Panc1 (cell line): Measurements from ENCODE around the gene KRT84. TPM values are rescaled to one million over a fixed set of nuclear protein-coding genes. Genes with fewer than 3 reads are reported as not detected.
A peak's percentile ranks its signal among the peaks of the same experiment; 100 is the strongest.
"Not testable (repeated sequence)": the region's sequence is repeated elsewhere in the genome, so short reads cannot be mapped to it uniquely, and the experiment has no call there.

Source experiments
- ATAC-seq: fragments of 200-7000 bp; cut with Tn5 transposase; 2 replicates; pipeline ENCODE4 v1.9.1; 2020; ENCODE audit warnings: mild to moderate bottlenecking, moderate library complexity
- BruUV-seq: library from RNA; stranded (reverse); fragments of 400-500 nt; replicated peaks from 2 replicates; lab custom pipeline; 2021; lab: Mats Ljungman, UMichigan
- CTCF ChIA-PET: fragments of 300-600 bp; sonication (Branson Sonifier 250); formaldehyde crosslinking; loops from one replicate; lab custom pipeline; 2022; ENCODE audit warnings: antibody characterized with exemption; lab: Charles Lee
- POLR2A ChIA-PET: fragments of 300-600 bp; sonication (Branson Sonifier 250); formaldehyde crosslinking; loops from one replicate; lab custom pipeline; 2022; ENCODE audit warnings: antibody characterized with exemption; lab: Charles Lee
- DNase-seq: peaks from one replicate; pipeline ENCODE4 v3.0.0-alpha.2; 2010; ENCODE audit warnings: low read depth, low spot score
- H3K27ac ChIP-seq: 2 replicates; pipeline ENCODE4 v1.5.1; 2011; ENCODE audit warnings: mild to moderate bottlenecking, low read length, inconsistent platforms
- H3K27me3 ChIP-seq: fragments of 200-500 bp; sonication (Bioruptor generic); 2 replicates; pipeline ENCODE4 v1.6.0; 2014; ENCODE audit warnings: low read length, inconsistent platforms; ENCODE audit not compliant: control insufficient read depth, insufficient read depth
- H3K36me3 ChIP-seq: fragments of 200-500 bp; sonication (Bioruptor generic); 2 replicates; pipeline ENCODE4 v1.5.1; 2014; ENCODE audit warnings: inconsistent platforms, mild to moderate bottlenecking, low read length, moderate library complexity; ENCODE audit not compliant: control insufficient read depth, insufficient read depth
- H3K4me1 ChIP-seq: 2 replicates; pipeline ENCODE4 v1.5.1; 2011; ENCODE audit warnings: inconsistent platforms, mild to moderate bottlenecking, low read length, moderate library complexity; ENCODE audit not compliant: control insufficient read depth, insufficient read depth
- H3K4me3 ChIP-seq, 2 experiments: 2 replicates each; pipeline ENCODE4 v1.5.1; 2011 to 2012; ENCODE audit warnings: low read depth in 2 of 2, low read length in 2 of 2, mild to moderate bottlenecking in 2 of 2, inconsistent platforms in 1 of 2, moderate library complexity in 1 of 2
- H3K9me3 ChIP-seq: fragments of 200-500 bp; sonication (Bioruptor generic); 2 replicates; pipeline ENCODE4 v1.5.1; 2014; ENCODE audit warnings: low read depth, mild to moderate bottlenecking, inconsistent platforms, low read length, moderate library complexity; ENCODE audit not compliant: control insufficient read depth, insufficient read depth
- POLR2AphosphoS5 ChIP-seq: IDR thresholded peaks from 2 replicates; pipeline ENCODE4 v1.6.1; 2012; ENCODE audit warnings: mild to moderate bottlenecking, low read depth, low read length, moderate library complexity
- SIN3A ChIP-seq: IDR thresholded peaks from 2 replicates; pipeline ENCODE4 v1.6.1; 2012; ENCODE audit warnings: low read depth, mild to moderate bottlenecking, low read length, moderate library complexity, borderline replicate concordance; ENCODE audit not compliant: insufficient read depth
- TCF7L2 ChIP-seq: IDR thresholded peaks from 2 replicates; pipeline ENCODE4 v1.6.1; 2011; ENCODE audit warnings: mild to moderate bottlenecking, low read depth, low read length, inconsistent platforms
- in situ Hi-C: cut with HindIII; loops from 2 replicates; pipeline ENCODE4 v1.10.0; 2016; ENCODE audit warnings: low sequenced_read_pairs, low pct_unique_long_range_greater_than_20kb
- intact Hi-C: fragments of 100-400 bp; cut with micrococcal nuclease; formaldehyde crosslinking; loops from one replicate; pipeline ENCODE4 v1.10.0; 2022; ENCODE audit not compliant: unreplicated experiment
- total RNA-seq: library from RNA; stranded (reverse); gene quantifications from one replicate; pipeline ENCODE4 v1.2.1, GENCODE V29; 2021; ENCODE audit not compliant: unreplicated experiment
- TF ChIP-seq, protein P1 (sequence below): fragments of 450-650 bp; IDR thresholded peaks from 2 replicates; pipeline ENCODE4 v1.5.1; 2017; ENCODE audit warnings: mild to moderate bottlenecking
- TF ChIP-seq, protein P2 (sequence below), 2 experiments: IDR thresholded peaks; 2 replicates each; pipeline ENCODE4 v1.6.1; 2011 to 2012; ENCODE audit warnings: low read depth in 2 of 2, control low read depth in 1 of 2, low read length in 1 of 2, mild to moderate bottlenecking in 1 of 2, moderate library complexity in 1 of 2; ENCODE audit not compliant: insufficient read depth in 1 of 2

KRT84 gene
- total RNA-seq, 1 experiment from 2014 or later, result not detected

DNA sequence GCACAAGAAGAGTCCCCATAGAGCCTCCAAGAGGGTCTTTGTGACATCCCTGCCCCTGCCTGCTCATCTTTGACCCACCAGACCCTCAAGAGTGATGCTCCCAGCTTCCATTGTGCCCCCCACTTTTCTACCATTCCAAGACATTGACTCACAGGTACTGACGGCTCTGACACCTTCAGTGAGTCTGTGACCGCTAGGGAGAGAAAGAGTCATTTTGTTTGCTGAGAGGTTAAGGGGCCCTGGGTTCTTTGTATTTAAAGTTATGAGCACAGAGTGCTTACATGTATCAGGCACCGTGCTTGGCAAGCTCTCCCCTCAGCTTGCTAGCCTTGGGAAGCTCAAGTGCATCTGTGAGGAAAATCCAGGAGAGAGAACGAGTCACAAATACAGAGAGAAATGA, 27.8 kb upstream of the KRT84 start:
- ChIA-PET POLR2A (interaction anchor here (0.6 kb wide), 1 partner anchor 50 kb away, joined by 3 read pairs; no protein-coding TSS in a partner anchor), CTCF (no interaction called here)
- no peak overlapping the region for H3K4me3 ChIP-seq
- BruUV-seq, result no TSS peak
- no peaks in the 10 kb centered on the region for H3K27me3 ChIP-seq
- H3K27ac ChIP-seq, result no peak overlapping the region
- H3K36me3 ChIP-seq, result no peaks in the 10 kb centered on the region
- intact Hi-C loops, result no loop called here
- in situ Hi-C loops, result no loop called here
- peak; percentile 58 for ATAC-seq
- no peak for DNase-seq
- TF ChIP-seq, protein P1, sequence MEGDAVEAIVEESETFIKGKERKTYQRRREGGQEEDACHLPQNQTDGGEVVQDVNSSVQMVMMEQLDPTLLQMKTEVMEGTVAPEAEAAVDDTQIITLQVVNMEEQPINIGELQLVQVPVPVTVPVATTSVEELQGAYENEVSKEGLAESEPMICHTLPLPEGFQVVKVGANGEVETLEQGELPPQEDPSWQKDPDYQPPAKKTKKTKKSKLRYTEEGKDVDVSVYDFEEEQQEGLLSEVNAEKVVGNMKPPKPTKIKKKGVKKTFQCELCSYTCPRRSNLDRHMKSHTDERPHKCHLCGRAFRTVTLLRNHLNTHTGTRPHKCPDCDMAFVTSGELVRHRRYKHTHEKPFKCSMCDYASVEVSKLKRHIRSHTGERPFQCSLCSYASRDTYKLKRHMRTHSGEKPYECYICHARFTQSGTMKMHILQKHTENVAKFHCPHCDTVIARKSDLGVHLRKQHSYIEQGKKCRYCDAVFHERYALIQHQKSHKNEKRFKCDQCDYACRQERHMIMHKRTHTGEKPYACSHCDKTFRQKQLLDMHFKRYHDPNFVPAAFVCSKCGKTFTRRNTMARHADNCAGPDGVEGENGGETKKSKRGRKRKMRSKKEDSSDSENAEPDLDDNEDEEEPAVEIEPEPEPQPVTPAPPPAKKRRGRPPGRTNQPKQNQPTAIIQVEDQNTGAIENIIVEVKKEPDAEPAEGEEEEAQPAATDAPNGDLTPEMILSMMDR, result no peak
- TF ChIP-seq, protein P2, sequence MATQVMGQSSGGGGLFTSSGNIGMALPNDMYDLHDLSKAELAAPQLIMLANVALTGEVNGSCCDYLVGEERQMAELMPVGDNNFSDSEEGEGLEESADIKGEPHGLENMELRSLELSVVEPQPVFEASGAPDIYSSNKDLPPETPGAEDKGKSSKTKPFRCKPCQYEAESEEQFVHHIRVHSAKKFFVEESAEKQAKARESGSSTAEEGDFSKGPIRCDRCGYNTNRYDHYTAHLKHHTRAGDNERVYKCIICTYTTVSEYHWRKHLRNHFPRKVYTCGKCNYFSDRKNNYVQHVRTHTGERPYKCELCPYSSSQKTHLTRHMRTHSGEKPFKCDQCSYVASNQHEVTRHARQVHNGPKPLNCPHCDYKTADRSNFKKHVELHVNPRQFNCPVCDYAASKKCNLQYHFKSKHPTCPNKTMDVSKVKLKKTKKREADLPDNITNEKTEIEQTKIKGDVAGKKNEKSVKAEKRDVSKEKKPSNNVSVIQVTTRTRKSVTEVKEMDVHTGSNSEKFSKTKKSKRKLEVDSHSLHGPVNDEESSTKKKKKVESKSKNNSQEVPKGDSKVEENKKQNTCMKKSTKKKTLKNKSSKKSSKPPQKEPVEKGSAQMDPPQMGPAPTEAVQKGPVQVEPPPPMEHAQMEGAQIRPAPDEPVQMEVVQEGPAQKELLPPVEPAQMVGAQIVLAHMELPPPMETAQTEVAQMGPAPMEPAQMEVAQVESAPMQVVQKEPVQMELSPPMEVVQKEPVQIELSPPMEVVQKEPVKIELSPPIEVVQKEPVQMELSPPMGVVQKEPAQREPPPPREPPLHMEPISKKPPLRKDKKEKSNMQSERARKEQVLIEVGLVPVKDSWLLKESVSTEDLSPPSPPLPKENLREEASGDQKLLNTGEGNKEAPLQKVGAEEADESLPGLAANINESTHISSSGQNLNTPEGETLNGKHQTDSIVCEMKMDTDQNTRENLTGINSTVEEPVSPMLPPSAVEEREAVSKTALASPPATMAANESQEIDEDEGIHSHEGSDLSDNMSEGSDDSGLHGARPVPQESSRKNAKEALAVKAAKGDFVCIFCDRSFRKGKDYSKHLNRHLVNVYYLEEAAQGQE (IDR thresholded peaks at IDR 0.05; ENCODE audit: insufficient read depth in 1 of 2, low read depth in 2 of 2, low read length in 1 of 2), result no peak
- H3K9me3 ChIP-seq, result no peaks in the 10 kb centered on the region
- H3K4me1 ChIP-seq, result no peaks in the 10 kb centered on the region

DNA sequence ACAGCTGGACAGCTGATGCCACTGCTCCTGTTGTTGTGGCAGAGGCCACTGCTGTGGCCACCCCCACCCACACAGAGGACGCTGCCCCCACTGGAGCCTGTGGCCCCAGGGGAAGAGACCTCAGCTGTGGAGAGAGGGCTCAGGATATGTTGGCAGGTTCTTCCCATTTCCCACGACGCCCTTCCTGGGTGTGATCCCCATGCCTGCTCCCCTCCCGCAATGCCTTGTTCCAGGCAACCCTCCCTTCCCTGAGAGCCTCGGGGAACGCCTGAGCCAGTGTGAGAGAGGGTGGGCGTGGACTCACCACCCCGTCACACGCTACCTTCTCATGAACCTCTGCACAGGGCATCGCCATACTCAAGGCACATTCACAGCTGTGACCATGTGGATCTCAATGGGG, 26.4 kb upstream of the KRT84 start:
- no peak for TF ChIP-seq SIN3A
- no peak for TF ChIP-seq POLR2AphosphoS5
- no peak for TF ChIP-seq TCF7L2
- TF ChIP-seq, protein P1, result no peak
- TF ChIP-seq, protein P2 (IDR thresholded peaks at IDR 0.05; ENCODE audit: insufficient read depth in 1 of 2, low read depth in 2 of 2, low read length in 1 of 2), result no peak
- ATAC-seq (no peak), DNase-seq (no peak)
- Histone ChIP-seq H3K27ac (no peak overlapping the region), H3K9me3 (no peaks in the 10 kb centered on the region), H3K4me3 (no peak overlapping the region), H3K27me3 (no peaks in the 10 kb centered on the region), H3K4me1 (no peaks in the 10 kb centered on the region), H3K36me3 (no peaks in the 10 kb centered on the region)
- BruUV-seq, result no TSS peak
- in situ Hi-C loops, result no loop called here
- ChIA-PET POLR2A (no interaction called here), CTCF (no interaction called here)
- intact Hi-C loops, result no loop called here

DNA sequence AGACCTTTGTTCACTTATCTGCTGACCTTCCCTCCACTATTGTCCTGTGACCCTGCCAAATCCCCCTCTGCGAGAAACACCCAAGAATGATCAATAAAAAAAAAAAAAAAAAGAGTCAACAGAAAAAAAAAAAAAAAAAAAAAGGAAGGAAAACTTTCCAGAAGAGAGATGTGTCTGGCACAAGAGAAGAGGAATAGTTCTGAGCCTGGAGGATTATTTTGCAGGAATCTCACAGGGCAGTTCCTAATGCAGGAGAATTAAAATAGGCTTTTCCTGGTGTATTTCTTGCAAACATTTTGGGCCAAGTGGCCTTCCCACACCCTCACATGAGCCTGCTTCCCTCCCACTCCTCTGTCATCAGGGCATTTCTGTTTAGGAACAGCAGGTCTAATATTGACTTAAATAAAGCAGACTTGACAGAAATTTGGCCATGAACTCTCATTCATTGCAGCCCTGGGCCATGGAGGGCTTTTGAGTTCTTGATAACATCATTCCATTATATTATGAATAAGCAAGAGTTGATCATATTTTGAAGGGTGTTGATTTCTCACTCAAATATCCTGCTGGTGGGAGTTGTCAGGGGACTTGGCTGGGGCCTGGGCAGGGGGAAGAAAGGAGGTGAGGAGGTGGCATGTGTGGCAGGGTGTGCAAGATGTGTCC, 25.3 kb upstream of the KRT84 start:
- H3K9me3 ChIP-seq, ATAC-seq, intact Hi-C loops, in situ Hi-C loops, DNase-seq, H3K4me1 ChIP-seq, H3K27ac ChIP-seq, H3K36me3 ChIP-seq, BruUV-seq, H3K27me3 ChIP-seq, POLR2A ChIA-PET, CTCF ChIA-PET, H3K4me3 ChIP-seq: not testable (repeated sequence)
